Activated T-helper 2 cell treated with anti-CD3 and anti-CD28 coated beads, Interferon-gamma antibody, Interleukin-2, Interleukin-4, amounts not matched to agents 10 μg/mL and 5 μg/mL and 100 μg/mL, durations not matched to agents 14 hours and 24 hours and 36 hours (primary cell): ENCODE data around the gene FGFR2. TPM values are rescaled to one million over a fixed set of nuclear protein-coding genes. Genes with fewer than 3 reads are reported as not detected.
"Not testable (repeated sequence)": the region's sequence is repeated elsewhere in the genome, so short reads cannot be mapped to it uniquely, and the experiment has no call there.

ENCODE experiments used
- DNase-seq: peaks from one replicate; pipeline ENCODE4 v3.0.0; 2021; ENCODE audit warnings: low spot score
- H3K27ac Mint-ChIP-seq: one replicate; pipeline ENCODE4 v1.8.0; 2021; ENCODE audit warnings: mixed read lengths
- H3K27me3 Mint-ChIP-seq: one replicate; pipeline ENCODE4 v1.8.0; 2021; ENCODE audit warnings: low read depth, mixed read lengths
- H3K36me3 Mint-ChIP-seq: one replicate; pipeline ENCODE4 v1.8.0; 2021; ENCODE audit warnings: low read depth, mixed read lengths
- H3K4me1 Mint-ChIP-seq: one replicate; pipeline ENCODE4 v1.8.0; 2021; ENCODE audit warnings: low read depth, mixed read lengths
- H3K4me3 Mint-ChIP-seq: one replicate; pipeline ENCODE4 v1.8.0; 2021; ENCODE audit warnings: low read depth, mild to moderate bottlenecking, moderate library complexity, mixed read lengths
- H3K9me3 Mint-ChIP-seq: one replicate; pipeline ENCODE4 v1.8.0; 2021; ENCODE audit warnings: mixed read lengths
- intact Hi-C: fragments of 100-400 bp; cut with micrococcal nuclease; formaldehyde crosslinking; loops from one replicate; pipeline ENCODE4 v1.15.1; 2023
- total RNA-seq: library from RNA; stranded (reverse); gene quantifications from 2 replicates; pipeline ENCODE4 v1.2.3, GENCODE V29; 2022

Gene FGFR2
- total RNA-seq, 1 donor from 2014 or later, result not detected

DNA sequence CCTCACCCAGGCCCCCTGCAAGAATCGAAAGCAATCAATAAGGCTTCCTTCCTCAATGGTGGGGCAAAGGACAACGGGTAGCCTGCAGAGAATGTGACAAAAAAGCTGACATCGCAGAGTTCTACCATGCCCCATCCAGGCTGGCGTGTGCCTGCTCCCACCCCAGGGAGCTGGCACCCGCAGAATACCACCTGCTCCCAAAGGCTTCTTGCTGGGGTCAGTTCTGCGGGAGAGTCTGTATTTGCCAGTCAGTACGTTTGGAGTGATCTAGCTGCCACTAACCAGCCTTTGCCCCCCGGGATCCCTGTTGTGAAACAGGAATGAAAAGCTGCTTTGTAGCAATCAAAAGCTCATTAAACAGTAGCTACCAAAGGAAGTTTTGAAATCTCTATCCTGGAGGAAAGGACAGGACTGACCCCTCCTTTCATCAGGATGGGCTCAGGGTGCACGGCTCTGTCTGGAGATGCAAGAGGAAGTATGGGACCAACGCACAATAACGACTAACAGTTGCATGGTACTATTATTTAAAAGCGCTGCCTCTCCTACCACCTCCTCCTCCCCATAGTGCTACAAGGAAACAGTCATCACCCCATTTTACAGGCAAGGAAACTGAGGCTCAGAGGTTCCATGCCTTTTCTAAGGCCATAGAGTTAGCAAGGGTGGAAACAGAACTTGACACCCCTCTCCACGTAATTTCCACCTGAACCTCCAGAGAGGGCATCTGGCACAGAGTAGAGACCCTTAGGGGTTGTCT, 67.0 kb downstream of the FGFR2 start:
- intact Hi-C loops, result no loop called here

DNA sequence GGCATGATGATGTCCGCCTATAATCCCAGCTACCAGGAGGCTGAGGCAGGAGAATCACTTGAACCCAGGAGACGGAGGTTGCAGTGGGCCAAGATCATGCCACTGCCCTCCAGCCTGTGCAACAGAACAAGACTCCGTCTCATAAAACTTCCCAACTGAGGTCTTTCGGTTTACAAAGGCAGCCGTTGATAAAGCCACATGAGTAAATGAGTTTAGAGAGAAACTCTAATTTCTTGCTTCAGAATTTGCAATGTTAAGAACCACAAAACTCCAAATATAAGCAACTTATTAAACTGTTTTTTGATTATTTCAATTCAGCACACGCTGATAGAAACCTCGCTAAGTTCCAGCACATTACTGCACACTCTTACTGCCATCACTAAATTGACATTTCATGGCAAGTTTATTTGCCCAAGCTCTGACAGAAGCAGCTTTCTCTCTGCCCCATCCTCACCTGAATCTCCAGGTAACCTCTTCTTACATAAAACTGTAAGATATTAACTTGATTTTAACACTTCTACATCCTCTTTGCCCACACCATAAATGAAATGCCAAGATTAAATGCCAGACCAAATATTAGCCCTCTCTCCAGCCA, 67.7 kb downstream of the FGFR2 start:
- Mint-ChIP-seq H3K4me3 (no peak overlapping the region), H3K36me3 (no peaks in the 10 kb centered on the region), H3K9me3 (no peaks in the 10 kb centered on the region), H3K27ac (no peak overlapping the region), H3K27me3 (peaks cover 3% of the 10 kb centered on the region), H3K4me1 (peaks cover 3% of the 10 kb centered on the region)
- DNase-seq, result no peak
- intact Hi-C loops, result no loop called here

More for the DNA sequence above, 67.0 kb downstream of the FGFR2 start:
- Mint-ChIP-seq H3K4me1 (peaks cover 3% of the 10 kb centered on the region), H3K4me3 (no peak overlapping the region), H3K27ac (no peak overlapping the region), H3K9me3 (no peaks in the 10 kb centered on the region), H3K27me3 (peaks cover 3% of the 10 kb centered on the region), H3K36me3 (no peaks in the 10 kb centered on the region)
- DNase-seq, result no peak

DNA sequence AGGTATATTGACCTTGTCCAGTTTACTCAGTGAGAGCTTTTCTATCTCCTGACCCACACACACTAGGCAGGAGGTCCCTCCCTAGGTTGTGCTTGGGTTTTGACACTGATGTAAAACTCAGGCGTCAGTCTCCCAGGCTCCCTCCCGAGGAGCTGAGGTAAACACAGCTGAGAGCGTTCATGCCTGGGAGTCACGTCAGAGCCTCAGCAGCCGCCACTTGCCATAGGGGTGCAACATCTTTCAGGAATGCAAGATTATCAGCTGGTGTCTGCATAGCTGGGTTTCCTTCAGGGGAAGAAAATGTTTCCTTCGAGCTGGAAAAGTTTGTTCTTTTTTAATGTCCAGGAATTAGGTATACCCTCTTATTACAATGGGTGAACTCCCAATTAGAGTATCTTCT, 70.6 kb downstream of the FGFR2 start:
- no peaks in the 10 kb centered on the region for H3K36me3 Mint-ChIP-seq
- no peak overlapping the region for H3K4me3 Mint-ChIP-seq
- DNase-seq, result no peak
- H3K27ac Mint-ChIP-seq, result no peak overlapping the region
- H3K27me3 Mint-ChIP-seq, result peaks cover 3% of the 10 kb centered on the region
- no peaks in the 10 kb centered on the region for H3K9me3 Mint-ChIP-seq
- intact Hi-C loops, result no loop called here
- peaks cover 3% of the 10 kb centered on the region for H3K4me1 Mint-ChIP-seq

DNA sequence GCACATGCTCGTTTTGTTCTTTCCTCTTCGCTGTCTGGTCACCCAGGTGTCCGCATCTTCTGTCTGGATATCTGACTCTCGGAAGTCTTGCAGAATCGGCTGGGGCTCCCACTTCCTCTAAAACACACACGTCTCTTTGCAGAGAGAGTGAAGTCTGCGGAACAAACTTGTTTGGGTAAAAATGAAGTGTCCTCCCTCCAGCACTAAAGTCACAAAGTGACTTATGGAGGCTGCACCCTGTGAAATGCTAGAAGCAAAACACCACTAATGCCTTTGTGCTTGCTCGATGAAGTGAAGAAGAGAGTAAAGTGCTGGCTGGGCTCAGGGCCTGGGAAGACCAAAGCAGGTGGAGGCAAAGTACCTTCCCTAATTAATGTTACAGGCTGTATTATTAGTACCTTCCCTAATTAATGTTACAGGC, 71.4 kb downstream of the FGFR2 start:
- Mint-ChIP-seq H3K4me1 (peaks cover 3% of the 10 kb centered on the region), H3K9me3 (no peaks in the 10 kb centered on the region), H3K27me3 (peaks cover 3% of the 10 kb centered on the region), H3K27ac (no peak overlapping the region), H3K4me3 (no peak overlapping the region), H3K36me3 (no peaks in the 10 kb centered on the region)
- intact Hi-C loops, result no loop called here
- DNase-seq, result no peak

DNA sequence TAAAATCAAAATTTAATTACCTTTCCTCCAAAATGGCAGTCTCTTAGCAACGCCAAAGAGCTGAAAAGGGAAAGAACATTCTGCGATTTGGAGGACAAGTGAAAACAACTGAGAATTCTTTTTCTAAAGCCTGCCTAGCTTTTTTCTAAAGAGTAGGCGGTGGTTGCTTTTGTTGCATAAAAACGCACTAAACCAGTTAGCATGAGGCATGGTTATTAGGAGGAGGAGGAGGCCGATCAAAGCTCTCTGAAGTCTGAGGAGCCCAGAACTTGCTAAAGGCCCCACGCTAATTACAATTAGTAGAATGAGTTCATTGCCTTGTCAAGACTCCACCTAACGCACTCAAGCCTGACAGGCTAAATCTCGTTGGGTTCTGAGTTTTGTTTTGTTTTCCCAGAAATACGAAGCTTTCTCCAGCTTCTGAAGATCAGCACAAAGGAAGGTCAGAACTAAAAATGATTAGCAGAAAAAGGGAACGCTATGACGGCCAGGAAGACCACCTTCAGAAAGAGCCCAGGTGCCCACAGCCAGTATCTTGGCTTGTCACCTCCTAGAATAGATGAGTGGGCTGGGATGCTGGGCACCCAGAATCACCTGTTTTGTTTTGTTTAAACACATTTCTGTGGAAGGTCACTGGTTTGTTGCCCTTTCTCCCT, 72.0 kb downstream of the FGFR2 start:
- no peak overlapping the region for H3K27ac Mint-ChIP-seq
- H3K4me3 Mint-ChIP-seq, result no peak overlapping the region
- H3K4me1 Mint-ChIP-seq, result peaks cover 3% of the 10 kb centered on the region
- peaks cover 3% of the 10 kb centered on the region for H3K27me3 Mint-ChIP-seq
- intact Hi-C loops, result no loop called here
- DNase-seq, result no peak
- H3K36me3 Mint-ChIP-seq, result no peaks in the 10 kb centered on the region
- H3K9me3 Mint-ChIP-seq, result no peaks in the 10 kb centered on the region

DNA sequence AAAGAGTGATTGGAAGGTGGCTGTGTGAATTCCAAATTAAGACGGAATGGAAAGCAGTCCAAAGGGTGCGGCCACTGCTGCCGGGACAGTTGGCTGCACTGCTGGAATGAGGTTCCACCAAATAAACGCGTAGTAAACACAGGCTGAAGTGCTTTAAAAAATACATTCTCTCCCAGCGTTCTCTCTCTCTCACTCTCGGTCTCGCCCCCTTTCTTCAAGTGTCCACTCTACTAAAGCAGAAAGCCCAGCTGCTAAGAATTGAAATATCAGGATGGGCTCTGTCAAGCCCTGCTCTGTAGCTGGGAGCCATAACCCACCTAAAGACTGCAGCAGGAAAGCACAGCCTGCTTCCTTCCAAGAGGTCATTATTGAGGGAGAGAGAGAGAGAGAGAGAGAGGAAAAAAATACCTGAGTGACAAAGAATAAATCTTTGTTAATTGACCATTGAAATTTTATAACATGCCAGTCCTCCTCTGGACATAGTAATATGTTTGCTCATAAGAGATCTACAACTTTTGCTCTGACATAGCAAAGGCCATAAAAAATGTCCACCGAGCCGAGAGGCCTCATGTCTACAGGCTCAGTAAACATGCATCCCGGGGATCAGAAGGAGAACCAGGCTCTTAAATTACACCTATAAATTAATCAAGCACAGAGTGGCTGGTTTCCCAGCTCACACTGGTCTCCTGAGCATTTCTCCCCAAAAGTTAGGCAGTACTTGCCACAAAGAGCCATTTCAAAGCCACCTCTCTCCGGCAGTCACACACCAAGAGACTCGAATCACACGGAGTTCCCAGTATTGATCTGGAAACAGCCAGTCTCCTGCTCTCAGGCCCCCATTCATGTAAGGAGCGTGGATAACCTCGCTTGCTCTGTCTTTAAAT, 72.8 kb downstream of the FGFR2 start:
- Mint-ChIP-seq H3K4me1 (peaks cover 3% of the 10 kb centered on the region), H3K36me3 (no peaks in the 10 kb centered on the region), H3K27ac (no peak overlapping the region), H3K27me3 (peaks cover 3% of the 10 kb centered on the region), H3K4me3 (no peak overlapping the region), H3K9me3 (no peaks in the 10 kb centered on the region)
- intact Hi-C loops, result no loop called here
- no peak for DNase-seq

DNA sequence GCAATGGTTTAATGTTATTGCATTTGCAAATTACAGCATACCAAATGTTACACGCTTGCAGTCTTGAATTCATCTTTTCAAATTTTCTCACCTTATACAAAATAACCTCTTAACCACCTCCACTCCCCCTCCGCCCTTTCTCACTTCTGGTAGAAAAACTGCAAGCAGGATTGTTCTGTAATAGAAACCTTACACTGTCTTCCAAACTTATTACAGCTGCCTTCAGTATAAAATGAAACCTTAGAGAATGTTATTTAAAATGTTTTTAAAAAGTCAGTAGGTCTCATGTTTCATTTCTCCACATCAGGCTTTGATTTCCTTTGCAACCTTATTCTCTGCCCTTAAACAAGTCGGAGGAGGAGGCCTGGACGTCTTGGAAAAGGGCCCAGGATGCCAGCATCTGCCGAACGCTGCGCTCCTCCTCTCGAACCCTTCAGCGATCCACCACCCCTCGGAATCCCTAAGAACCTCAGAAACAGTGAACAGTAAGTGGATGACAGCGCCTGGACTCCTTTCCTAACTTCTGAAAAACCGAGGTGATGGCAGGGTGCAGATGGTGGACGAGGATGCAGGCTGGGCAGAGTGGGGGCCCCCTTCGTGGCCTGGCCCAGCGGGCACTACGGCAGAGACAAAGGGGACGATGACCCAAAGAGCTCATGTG, 74.0 kb downstream of the FGFR2 start:
- intact Hi-C loops, result no loop called here
- Mint-ChIP-seq H3K4me1 (peaks cover 3% of the 10 kb centered on the region), H3K36me3 (no peaks in the 10 kb centered on the region), H3K27ac (no peak overlapping the region), H3K4me3 (no peak overlapping the region), H3K27me3 (peaks cover 3% of the 10 kb centered on the region), H3K9me3 (no peaks in the 10 kb centered on the region)
- no peak for DNase-seq

DNA sequence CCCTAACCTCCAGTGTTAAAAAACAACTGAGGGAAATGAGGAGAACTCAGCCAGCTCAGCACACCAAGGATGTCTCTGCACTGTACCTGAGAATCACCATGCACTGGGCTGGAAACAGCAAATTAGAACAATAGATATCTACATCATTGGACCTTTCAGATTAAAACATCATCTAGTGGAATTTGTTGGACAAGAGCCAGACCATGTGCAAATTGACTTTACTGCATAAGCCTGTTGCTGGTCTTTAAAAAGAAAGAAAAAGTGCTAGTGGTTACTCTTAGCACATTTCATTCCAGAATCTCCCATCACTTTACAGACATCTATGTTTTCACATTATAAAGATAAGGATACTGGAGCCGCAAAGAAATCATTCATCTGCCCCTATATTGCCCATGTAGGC, 75.4 kb downstream of the FGFR2 start:
- DNase-seq, result no peak
- Mint-ChIP-seq H3K4me3 (no peak overlapping the region), H3K36me3 (no peaks in the 10 kb centered on the region), H3K27ac (no peak overlapping the region), H3K27me3 (peaks cover 3% of the 10 kb centered on the region), H3K9me3 (no peaks in the 10 kb centered on the region), H3K4me1 (peaks cover 3% of the 10 kb centered on the region)
- intact Hi-C loops, result no loop called here

DNA sequence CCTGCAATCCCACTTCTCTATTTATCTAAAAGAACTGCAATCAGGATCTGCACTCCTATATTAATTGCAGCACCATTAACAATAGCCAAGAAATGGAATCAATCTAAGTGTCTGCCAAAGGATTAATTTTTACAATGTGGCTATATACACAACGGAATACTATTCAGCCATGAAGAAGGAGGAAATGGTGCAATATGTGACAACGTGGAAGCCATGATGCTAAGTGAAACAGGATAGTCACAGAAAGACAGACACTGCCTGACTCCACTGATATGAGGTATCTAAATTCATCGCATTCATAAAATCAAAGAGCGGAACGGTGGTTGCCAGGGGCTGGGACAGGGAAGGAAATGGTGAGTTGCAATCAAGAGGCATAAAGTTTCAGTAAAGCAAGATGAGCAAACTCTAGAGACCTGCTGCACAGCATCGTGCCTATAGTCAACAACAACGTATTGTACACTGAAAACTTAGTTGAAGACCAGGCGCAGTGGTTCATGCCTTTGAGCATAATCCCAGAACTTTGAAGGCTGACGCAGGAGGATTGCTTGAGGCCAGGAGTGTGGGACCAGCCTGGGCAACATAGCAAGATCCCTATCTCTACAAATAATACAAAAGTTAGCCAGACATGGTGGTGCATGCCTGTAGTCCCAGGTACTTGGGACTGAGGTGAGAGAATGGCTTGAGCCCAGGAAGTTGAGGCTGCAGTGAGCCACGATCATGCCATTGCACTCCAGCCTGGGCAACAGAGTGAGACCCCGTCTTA, 76.3 kb downstream of the FGFR2 start:
- H3K27ac Mint-ChIP-seq, result no peak overlapping the region
- no peaks in the 10 kb centered on the region for H3K36me3 Mint-ChIP-seq
- H3K27me3 Mint-ChIP-seq, result peaks cover 3% of the 10 kb centered on the region
- no peak for DNase-seq
- intact Hi-C loops, result no loop called here
- H3K4me1 Mint-ChIP-seq, result peaks cover 4% of the 10 kb centered on the region
- H3K4me3 Mint-ChIP-seq, result no peak overlapping the region
- no peaks in the 10 kb centered on the region for H3K9me3 Mint-ChIP-seq

DNA sequence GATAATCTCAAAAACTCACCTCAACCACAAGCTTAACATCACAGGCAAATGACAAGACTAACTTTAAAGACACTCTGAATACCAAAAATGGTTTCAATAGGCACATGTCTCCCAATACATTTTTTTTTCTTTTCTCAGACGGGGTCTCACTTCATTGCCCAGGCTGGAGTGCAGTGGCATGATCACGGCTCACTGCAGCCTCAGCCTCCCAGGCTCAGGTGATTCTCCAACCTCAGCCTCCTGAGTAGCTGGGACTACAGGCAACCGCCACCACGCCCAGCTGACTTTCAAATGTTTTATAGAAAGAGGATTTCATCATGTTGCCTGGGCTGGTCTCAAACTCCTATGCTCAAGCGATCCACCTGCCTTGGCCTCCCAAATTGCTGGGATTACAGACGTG, 77.7 kb downstream of the FGFR2 start:
- H3K4me3 Mint-ChIP-seq, H3K9me3 Mint-ChIP-seq, intact Hi-C loops, H3K36me3 Mint-ChIP-seq, H3K27ac Mint-ChIP-seq, H3K27me3 Mint-ChIP-seq, DNase-seq: not testable (repeated sequence)
- H3K4me1 Mint-ChIP-seq, result peaks cover 12% of the 10 kb centered on the region

DNA sequence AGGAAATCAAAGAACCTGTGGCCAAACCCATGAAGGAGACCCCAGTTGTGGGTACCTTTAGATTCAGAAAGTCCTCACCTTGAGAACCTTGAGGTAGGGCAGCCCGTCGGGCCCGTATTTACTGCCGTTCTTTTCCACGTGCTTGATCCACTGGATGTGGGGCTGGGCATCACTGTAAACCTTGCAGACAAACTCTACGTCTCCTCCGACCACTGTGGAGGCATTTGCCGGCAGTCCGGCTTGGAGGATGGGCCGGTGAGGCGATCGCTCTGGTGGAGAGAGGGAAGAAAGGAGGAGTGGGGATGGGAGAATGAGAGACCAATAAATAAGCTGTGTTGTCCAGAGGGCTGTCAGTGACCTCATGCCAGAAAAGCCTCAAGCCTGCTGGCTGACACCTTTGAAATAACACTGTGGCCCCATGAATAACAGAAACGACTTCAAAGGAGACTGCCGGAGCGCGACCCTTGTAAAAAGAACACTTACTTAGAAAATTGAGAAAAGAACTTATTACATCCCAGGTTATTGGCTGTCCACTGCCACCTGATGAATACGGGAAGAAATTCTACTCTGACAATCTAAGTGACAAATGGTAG, 78.2 kb downstream of the FGFR2 start:
- Mint-ChIP-seq H3K27me3 (no peaks in the 10 kb centered on the region), H3K9me3 (no peaks in the 10 kb centered on the region), H3K4me3 (no peak overlapping the region), H3K36me3 (no peaks in the 10 kb centered on the region), H3K4me1 (peaks cover 12% of the 10 kb centered on the region), H3K27ac (no peak overlapping the region)
- DNase-seq, result no peak
- intact Hi-C loops, result no loop called here
